GM23338 (cell line): ENCODE data around the gene WNT5A.

ENCODE experiments used
- CREB1 ChIP-seq: fragments of 250-450 bp; sonication (Bioruptor Pico); IDR thresholded peaks from 2 replicates; pipeline ENCODE4 v1.5.0; 2020; ENCODE audit warnings: low read depth, mild to moderate bottlenecking, moderate library complexity
- EZH2 ChIP-seq: fragments of 200-600 bp; sonication (generic); IDR thresholded peaks from one replicate; pipeline ENCODE4 v1.8.0; 2017; ENCODE audit warnings: antibody characterized with exemption, mild to moderate bottlenecking, low read depth; ENCODE audit not compliant: unreplicated experiment
- EZH2phosphoT487 ChIP-seq: fragments of 200-600 bp; sonication (generic); IDR thresholded peaks from one replicate; pipeline ENCODE4 v1.8.1; 2018; ENCODE audit warnings: antibody characterized with exemption; ENCODE audit not compliant: unreplicated experiment
- TF ChIP-seq, protein P1 (sequence below), 2 experiments: fragments of 200-600 bp in 1 of 2; sonication (generic) in 1 of 2; conservative IDR thresholded peaks; 2 replicates each; pipeline versions ENCODE4 v1.5.1 to v1.6.1; 2016 to 2017; ENCODE audit warnings: antibody characterized with exemption in 2 of 2, low read depth in 2 of 2, mild to moderate bottlenecking in 2 of 2, moderate library complexity in 1 of 2
- TF ChIP-seq, protein P2 (sequence below): IDR thresholded peaks from one replicate; pipeline ENCODE4 v1.6.1; 2018; ENCODE audit warnings: antibody characterized with exemption; ENCODE audit not compliant: unreplicated experiment

DNA sequence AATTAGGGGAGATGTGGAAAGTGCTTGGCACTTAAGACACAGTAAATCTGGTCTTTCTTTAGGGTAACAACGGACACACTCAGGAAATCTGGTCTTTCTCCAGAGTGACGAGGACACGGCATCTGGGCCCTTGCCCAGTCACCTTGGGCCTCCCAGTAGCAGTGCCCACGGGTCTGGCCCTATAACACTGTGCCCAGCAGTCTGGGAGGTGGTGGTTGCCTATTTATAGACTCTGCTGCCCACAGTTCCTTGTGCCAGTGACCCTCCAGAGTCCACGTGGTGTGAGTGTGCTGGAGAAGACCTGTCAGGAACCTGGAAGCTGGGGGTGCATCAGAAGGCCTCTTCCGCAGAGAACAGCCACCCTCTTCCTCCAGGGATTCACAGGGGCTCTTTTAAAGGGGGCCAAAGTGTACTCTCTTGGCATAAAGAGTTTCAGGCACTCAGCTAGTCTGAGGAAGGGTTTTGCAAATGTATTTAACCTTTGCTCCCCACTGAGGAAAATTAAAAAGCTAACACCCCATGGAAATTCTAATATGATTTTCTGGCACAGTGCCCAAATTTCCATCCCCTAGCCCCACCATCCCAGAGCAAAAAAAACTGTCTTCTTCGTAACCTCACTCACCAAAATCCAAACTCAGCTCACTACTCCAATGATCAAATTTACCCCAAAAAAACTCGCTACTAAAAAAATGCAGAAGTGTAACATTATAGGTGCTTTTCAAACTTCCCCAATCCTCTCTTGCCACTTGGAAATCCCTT is 15.4 kb downstream of the WNT5A start:
- TF ChIP-seq, protein P1, sequence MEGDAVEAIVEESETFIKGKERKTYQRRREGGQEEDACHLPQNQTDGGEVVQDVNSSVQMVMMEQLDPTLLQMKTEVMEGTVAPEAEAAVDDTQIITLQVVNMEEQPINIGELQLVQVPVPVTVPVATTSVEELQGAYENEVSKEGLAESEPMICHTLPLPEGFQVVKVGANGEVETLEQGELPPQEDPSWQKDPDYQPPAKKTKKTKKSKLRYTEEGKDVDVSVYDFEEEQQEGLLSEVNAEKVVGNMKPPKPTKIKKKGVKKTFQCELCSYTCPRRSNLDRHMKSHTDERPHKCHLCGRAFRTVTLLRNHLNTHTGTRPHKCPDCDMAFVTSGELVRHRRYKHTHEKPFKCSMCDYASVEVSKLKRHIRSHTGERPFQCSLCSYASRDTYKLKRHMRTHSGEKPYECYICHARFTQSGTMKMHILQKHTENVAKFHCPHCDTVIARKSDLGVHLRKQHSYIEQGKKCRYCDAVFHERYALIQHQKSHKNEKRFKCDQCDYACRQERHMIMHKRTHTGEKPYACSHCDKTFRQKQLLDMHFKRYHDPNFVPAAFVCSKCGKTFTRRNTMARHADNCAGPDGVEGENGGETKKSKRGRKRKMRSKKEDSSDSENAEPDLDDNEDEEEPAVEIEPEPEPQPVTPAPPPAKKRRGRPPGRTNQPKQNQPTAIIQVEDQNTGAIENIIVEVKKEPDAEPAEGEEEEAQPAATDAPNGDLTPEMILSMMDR (conservative IDR thresholded peaks at IDR 0.05; ENCODE audit: low read depth in 2 of 2), result no peak
- TF ChIP-seq EZH2phosphoT487 (no peak), CREB1 (CRISPR knock-in tag) (no peak), EZH2 (no peak)
- TF ChIP-seq, protein P2, sequence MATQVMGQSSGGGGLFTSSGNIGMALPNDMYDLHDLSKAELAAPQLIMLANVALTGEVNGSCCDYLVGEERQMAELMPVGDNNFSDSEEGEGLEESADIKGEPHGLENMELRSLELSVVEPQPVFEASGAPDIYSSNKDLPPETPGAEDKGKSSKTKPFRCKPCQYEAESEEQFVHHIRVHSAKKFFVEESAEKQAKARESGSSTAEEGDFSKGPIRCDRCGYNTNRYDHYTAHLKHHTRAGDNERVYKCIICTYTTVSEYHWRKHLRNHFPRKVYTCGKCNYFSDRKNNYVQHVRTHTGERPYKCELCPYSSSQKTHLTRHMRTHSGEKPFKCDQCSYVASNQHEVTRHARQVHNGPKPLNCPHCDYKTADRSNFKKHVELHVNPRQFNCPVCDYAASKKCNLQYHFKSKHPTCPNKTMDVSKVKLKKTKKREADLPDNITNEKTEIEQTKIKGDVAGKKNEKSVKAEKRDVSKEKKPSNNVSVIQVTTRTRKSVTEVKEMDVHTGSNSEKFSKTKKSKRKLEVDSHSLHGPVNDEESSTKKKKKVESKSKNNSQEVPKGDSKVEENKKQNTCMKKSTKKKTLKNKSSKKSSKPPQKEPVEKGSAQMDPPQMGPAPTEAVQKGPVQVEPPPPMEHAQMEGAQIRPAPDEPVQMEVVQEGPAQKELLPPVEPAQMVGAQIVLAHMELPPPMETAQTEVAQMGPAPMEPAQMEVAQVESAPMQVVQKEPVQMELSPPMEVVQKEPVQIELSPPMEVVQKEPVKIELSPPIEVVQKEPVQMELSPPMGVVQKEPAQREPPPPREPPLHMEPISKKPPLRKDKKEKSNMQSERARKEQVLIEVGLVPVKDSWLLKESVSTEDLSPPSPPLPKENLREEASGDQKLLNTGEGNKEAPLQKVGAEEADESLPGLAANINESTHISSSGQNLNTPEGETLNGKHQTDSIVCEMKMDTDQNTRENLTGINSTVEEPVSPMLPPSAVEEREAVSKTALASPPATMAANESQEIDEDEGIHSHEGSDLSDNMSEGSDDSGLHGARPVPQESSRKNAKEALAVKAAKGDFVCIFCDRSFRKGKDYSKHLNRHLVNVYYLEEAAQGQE, result no peak
